ENCODE data around the gene SMYD4. TPM values are rescaled to one million over a fixed set of nuclear protein-coding genes. Genes with fewer than 3 reads are reported as not detected.
A peak's percentile ranks its signal among the peaks of the same experiment; 100 is the strongest.

The SMYD4 gene
- total and polyA plus RNA-seq, 8 donors, result 4.0 to 8.9 (median 5.7) TPM

GRCh38 chr17:1834380-1835149, 4.9 kb upstream of the SMYD4 start:
- Histone ChIP-seq H3K4me3 (no peak overlapping the region), H3K9me3 (no peaks in the 10 kb centered on the region), H3K27ac (no peak overlapping the region), H3K27me3 (no peaks in the 10 kb centered on the region), H3K36me3 (no peaks in the 10 kb centered on the region), H3K4me1 (peaks cover 0 to 9% (median 5%) of the 10 kb centered on the region in 3 donors)
- no peak for DNase-seq
- ATAC-seq, result no peak
- TF ChIP-seq CTCF (IDR thresholded peaks at IDR 0.05), result no peak
- no peak for FAIRE-seq
- WGBS, 2 donors, result 83 to 84% methylated on average over 12 of the region's 12 CpGs
- intact Hi-C loops (cut with DNase I), result no loop called here

GRCh38 chr17:1830288-1830687, 586 bp upstream of the SMYD4 start:
- no peak for TF ChIP-seq CTCF (IDR thresholded peaks at IDR 0.05)
- H3K9me3 ChIP-seq, result no peaks in the 10 kb centered on the region
- FAIRE-seq (no peak), DNase-seq (no peak), ATAC-seq (no peak)
- H3K4me3 ChIP-seq, result peak overlapping the region; percentile 65 to 86 (median 76)
- WGBS, 2 donors, result 0% methylated on average over 11 of the region's 11 CpGs
- H3K36me3 ChIP-seq, result peaks cover 0 to 16% (median 0%) of the 10 kb centered on the region in 3 donors
- no peaks in the 10 kb centered on the region for H3K27me3 ChIP-seq
- intact Hi-C loops (cut with DNase I), result no loop called here
- H3K27ac ChIP-seq, result peak overlapping the region; percentile 51 to 84 (median 80)
- peaks cover 0 to 9% (median 8%) of the 10 kb centered on the region in 3 donors for H3K4me1 ChIP-seq

- no peaks in the 10 kb centered on the region for H3K9me3 ChIP-seq
- DNase-seq (peak; percentile 47 to 75 (median 72)), FAIRE-seq (no peak), ATAC-seq (peak; percentile 62 to 75 (median 74))
- H3K27me3 ChIP-seq, result no peaks in the 10 kb centered on the region
- TF ChIP-seq CTCF (IDR thresholded peaks at IDR 0.05), result no peak
- H3K4me1 ChIP-seq, result peaks cover 0 to 9% (median 8%) of the 10 kb centered on the region in 3 donors
- H3K27ac ChIP-seq, result peak overlapping the region; percentile 77 to 84 (median 81)
- intact Hi-C loops (cut with DNase I), result no loop called here
- H3K4me3 ChIP-seq, result peak overlapping the region; percentile 65 to 86 (median 76)
- WGBS, 2 donors, result 1% methylated on average over 13 of the region's 13 CpGs
- H3K36me3 ChIP-seq, result peaks cover 0 to 16% (median 0%) of the 10 kb centered on the region in 3 donors
Measured at GRCh38 chr17:1829216-1829591, 498 bp downstream of the SMYD4 start.

- no peaks in the 10 kb centered on the region for H3K9me3 ChIP-seq
- TF ChIP-seq CTCF (IDR thresholded peaks at IDR 0.05), result no peak
- no peaks in the 10 kb centered on the region for H3K27me3 ChIP-seq
- no peaks in the 10 kb centered on the region for H3K36me3 ChIP-seq
- H3K4me3 ChIP-seq, result no peak overlapping the region
- peak in 3 of 4 donors; percentile 26 to 66 (median 31) for ATAC-seq
- H3K27ac ChIP-seq, result peak overlapping the region in 2 of 4 donors; percentile 3 to 5
- no peak for DNase-seq
- intact Hi-C loops (cut with DNase I), result no loop called here
- 57 to 63% methylated on average over 7 of the region's 7 CpGs for WGBS, 2 donors
- no peak for FAIRE-seq
- no peaks in the 10 kb centered on the region for H3K4me1 ChIP-seq
Measured at GRCh38 chr17:1820528-1821252, 9.0 kb downstream of the SMYD4 start.
